Measurements from ENCODE around the gene PRKAR1B.

The PRKAR1B gene

DNA sequence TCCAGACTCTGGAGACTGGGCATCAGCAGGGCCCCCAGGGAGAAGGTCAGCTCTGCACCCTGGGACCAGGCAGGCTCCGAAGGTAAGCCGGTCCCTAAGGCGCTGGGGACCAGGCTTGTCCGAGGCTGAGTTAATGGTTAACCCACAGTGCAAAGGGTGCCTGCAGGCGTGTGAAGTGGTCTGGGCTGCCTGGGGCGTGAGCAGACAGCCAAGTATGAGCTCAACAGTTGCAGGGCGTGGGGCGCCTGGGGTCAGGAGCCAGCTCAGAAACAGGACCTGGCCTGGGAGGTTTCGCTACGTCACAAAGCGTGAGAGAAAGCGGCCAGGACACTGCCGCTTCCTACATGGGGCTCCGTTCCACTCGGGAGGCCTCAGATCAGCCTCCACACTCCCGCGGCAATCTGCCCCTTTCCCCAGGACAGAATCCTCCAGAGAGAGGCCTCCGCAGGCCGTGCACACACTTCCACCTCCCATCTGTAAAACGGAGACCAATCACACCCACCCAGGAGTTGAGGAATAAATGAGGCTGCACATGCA is 223.4 kb downstream of the PRKAR1B start:
- DNase-seq: no peak

DNA sequence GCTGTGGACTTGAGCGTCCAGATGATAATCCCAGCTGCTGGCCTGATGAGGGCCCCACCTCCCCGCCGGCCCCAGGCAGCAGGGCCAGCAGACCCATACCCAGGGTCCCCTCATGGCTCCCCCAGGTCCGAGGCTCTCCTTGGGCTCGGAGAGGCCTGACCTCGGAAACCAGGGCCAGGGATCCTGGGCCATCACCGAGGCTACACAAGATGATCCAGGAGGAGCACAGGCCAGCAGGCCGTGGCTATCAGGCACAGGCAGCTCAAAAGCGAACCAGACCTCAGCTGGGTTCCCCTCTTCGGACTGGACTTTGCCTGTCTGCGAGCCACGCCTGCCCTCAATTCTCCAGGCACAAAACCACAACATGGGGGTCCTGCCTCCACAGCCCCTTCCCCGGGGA is 224.8 kb downstream of the PRKAR1B start:
- DNase-seq: no peak

DNA sequence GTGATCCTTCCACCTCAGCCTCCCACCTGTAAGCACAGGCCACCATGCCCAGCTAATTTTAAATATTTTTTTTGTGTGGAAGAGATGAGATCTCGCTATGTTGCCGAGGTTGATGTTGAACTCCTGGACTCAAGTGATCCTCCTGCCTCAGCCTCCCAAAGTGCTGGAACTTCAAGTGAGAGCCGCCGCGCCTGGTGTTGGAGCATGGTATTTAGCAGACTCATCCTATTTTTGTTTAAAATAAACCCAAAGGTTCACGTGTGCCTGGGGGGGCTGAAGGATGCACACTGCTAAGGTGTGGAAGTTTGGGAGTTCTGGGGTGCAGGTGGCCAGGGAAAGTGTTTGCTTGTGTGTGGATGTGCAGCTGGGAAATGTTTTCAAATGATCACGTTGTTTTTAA is 225.6 kb downstream of the PRKAR1B start:
- no peak for DNase-seq

DNA sequence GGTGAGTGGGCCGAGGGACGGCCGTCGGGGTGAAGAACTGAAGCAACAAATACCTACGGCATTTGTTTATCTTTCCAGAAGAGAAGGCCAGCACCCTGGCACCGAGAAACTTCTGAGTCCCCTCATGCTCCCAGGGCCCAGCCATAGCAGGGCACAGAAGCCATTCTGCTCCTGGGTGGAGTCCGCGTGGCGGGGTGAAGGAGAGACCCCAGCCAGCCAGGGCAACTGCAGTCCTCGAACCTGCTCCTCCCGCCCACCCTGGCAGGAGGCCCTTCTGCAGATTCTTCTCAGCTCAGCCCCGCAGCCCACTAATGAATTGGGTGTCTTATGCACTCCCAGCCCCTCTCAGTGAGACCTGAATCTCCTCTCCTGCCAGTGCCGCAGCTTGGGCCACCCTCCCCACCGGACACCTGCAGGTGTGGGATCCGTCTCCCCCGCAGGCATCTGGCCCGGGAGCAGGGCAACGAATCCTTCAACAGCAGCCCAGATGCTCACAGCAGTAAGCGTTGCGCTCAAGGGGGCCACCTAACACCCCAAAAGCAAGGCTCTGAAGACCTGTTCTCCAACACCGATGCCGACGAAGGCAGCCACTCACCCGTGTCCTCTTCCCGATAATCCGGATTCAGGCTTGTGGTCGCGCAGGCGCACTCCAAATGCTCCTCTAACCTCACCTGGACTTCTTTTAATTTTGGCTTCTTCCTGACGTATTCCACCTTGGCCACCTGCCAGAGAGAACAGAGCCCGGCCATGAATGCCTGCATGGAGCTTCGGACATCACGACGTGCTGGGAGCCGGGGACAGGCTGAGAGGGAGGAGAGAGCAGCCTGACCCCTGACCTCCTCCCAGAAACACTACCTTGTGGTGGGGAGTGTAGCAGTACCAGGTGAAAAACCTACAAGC is 226.3 kb downstream of the PRKAR1B start:
- DNase-seq: no peak

DNA sequence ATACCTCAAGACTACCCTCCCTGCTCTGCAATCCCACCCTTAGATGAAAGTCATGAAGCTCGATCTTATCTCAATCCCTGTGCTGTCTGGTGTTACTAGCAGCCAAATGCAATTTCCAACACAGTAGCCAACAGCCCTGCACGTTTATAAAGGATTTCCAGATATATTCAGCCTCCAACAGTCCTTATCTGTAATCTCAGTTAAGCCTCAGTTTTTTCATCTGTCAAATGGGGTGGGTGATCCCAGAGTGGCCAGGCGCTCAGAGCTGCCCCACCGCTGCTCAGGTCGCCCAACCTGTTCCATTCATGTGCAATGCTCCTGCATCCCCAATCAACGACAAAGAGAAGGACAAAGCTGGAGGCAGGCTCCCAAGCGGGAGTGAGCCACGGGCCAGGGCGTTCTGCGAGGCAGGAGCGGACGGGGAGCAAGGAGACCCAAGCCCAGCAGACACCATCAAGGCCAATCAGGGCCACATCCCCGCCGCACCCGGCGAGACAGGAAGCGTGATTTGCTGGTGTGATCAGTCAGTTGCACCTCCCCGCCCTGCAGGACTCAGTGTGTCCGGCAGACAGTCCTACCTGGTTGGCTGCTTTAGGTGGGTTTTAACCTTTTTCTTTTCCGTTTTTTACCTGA is 227.1 kb downstream of the PRKAR1B start:
- no peak for DNase-seq

All from activated CD4-positive, CD25-positive, alpha-beta regulatory T cell (primary cell).